ENCODE data around the gene ITGAX.
"Not testable (repeated sequence)": the region's sequence is repeated elsewhere in the genome, so short reads cannot be mapped to it uniquely, and the experiment has no call there.

ITGAX gene

GRCh38 chr16:31412750-31413149 is 57.8 kb downstream of the ITGAX start:
- no peak for DNase-seq

GRCh38 chr16:31413381-31413780 is 58.4 kb downstream of the ITGAX start:
- no peak for DNase-seq

GRCh38 chr16:31413943-31414342 is 59.0 kb downstream of the ITGAX start:
- no peak for DNase-seq

- DNase-seq, result no peak
Measured at GRCh38 chr16:31414706-31415105, 59.7 kb downstream of the ITGAX start.

- DNase-seq, result no peak
Measured at GRCh38 chr16:31416371-31416770, 61.4 kb downstream of the ITGAX start.

GRCh38 chr16:31417036-31417435 is 62.1 kb downstream of the ITGAX start:
- DNase-seq, result not testable (repeated sequence)

- no peak for DNase-seq
Measured at GRCh38 chr16:31417916-31418315, 62.9 kb downstream of the ITGAX start.

GRCh38 chr16:31420037-31420436 is 65.1 kb downstream of the ITGAX start:
- no peak for DNase-seq

GRCh38 chr16:31421587-31421986 is 66.6 kb downstream of the ITGAX start:
- DNase-seq, result no peak

GRCh38 chr16:31423241-31423640 is 68.3 kb downstream of the ITGAX start:
- DNase-seq, result no peak

- DNase-seq, result no peak
Measured at GRCh38 chr16:31423801-31424200, 68.8 kb downstream of the ITGAX start.

GRCh38 chr16:31427441-31428278 is 72.7 kb downstream of the ITGAX start:
- DNase-seq, result no peak

- no peak for DNase-seq
Measured at GRCh38 chr16:31428279-31428597, 73.3 kb downstream of the ITGAX start, which contains the start of gene COX6A2. Gene COX6A2 (minus strand): TSS chr16:31428360. CDS start chr16:31428325, 35 bp downstream.

- no peak for DNase-seq
Measured at GRCh38 chr16:31428638-31429247, 73.8 kb downstream of the ITGAX start.

- no peak for DNase-seq
Measured at GRCh38 chr16:31429314-31429713, 74.3 kb downstream of the ITGAX start.

GRCh38 chr16:31429796-31430195 is 74.8 kb downstream of the ITGAX start:
- no peak for DNase-seq

GRCh38 chr16:31430380-31431052 is 75.5 kb downstream of the ITGAX start:
- no peak for DNase-seq
